Right renal cortex interstitium (tissue), 3 donors: ENCODE results near the gene TARBP2. TPM values are rescaled to one million over a fixed set of nuclear protein-coding genes. Genes with fewer than 3 reads are reported as not detected.
"Not testable (repeated sequence)": the region's sequence is repeated elsewhere in the genome, so short reads cannot be mapped to it uniquely, and the experiment has no call there.

Source experiments
- DNase-seq, 3 donors: peaks; one replicate each; pipeline ENCODE4 v3.0.0-alpha.2; 2013; ENCODE audit warnings: low read depth in 3 of 3, low spot score in 2 of 3
- polyA plus RNA-seq, 3 donors: library from polyadenylated mRNA; unstranded; fragments of 120-200 nt; gene quantifications; one replicate each; pipeline ENCODE4 v1.2.1, GENCODE V29; 2013; ENCODE audit not compliant: insufficient read length in 3 of 3

Gene TARBP2
- polyA plus RNA-seq, 3 donors: 40.0 to 44.5 (median 42.7) TPM

GRCh38 chr12:53474077-53474476, 27.0 kb upstream of the TARBP2 start:
- DNase-seq: no peak

GRCh38 chr12:53474819-53475218, 26.3 kb upstream of the TARBP2 start:
- DNase-seq: no peak

GRCh38 chr12:53476769-53477209, 24.3 kb upstream of the TARBP2 start:
- no peak for DNase-seq

GRCh38 chr12:53478865-53479264, 22.2 kb upstream of the TARBP2 start:
- DNase-seq: no peak

GRCh38 chr12:53479331-53479730, 21.8 kb upstream of the TARBP2 start:
- DNase-seq: no peak

- no peak for DNase-seq
Measured at GRCh38 chr12:53480491-53481442, 20.3 kb upstream of the TARBP2 start.

GRCh38 chr12:53481458-53481857, 19.6 kb upstream of the TARBP2 start:
- DNase-seq: not testable (repeated sequence)

GRCh38 chr12:53481939-53482586, 19.0 kb upstream of the TARBP2 start:
- DNase-seq: no peak

- no peak for DNase-seq
Measured at GRCh38 chr12:53482626-53483168, 18.4 kb upstream of the TARBP2 start.

GRCh38 chr12:53483225-53483978, 17.7 kb upstream of the TARBP2 start:
- no peak for DNase-seq

- DNase-seq: no peak
Measured at GRCh38 chr12:53483979-53484377, 17.1 kb upstream of the TARBP2 start.

GRCh38 chr12:53484686-53485575, 16.2 kb upstream of the TARBP2 start:
- no peak for DNase-seq

- no peak for DNase-seq
Measured at GRCh38 chr12:53485955-53486735, 14.9 kb upstream of the TARBP2 start.

GRCh38 chr12:53486736-53487487, 14.2 kb upstream of the TARBP2 start:
- no peak for DNase-seq

GRCh38 chr12:53489242-53489864, 11.7 kb upstream of the TARBP2 start:
- DNase-seq: no peak

GRCh38 chr12:53492188-53492587, 8.9 kb upstream of the TARBP2 start:
- no peak for DNase-seq

- DNase-seq: peak; percentile 76 to 92 (median 91)
Measured at GRCh38 chr12:53492830-53493609, 8.1 kb upstream of the TARBP2 start.
